Stomach (tissue), 4 donors: ENCODE measurements around the gene CELSR1.

Experiments used
- POLR2AphosphoS5 ChIP-seq, 3 donors: sonication (generic); formaldehyde crosslinking; IDR thresholded peaks; one replicate each; pipeline ENCODE4 v1.6.1; 2016; ENCODE audit warnings: antibody characterized with exemption in 3 of 3
- TF ChIP-seq, protein P1 (sequence below), 7 experiments: fragments of 450-650 bp in 4 of 7; fragments of 200-600 bp in 3 of 7; sonication (generic) in 3 of 7; IDR thresholded peaks; one replicate each; pipeline ENCODE4 v1.5.1; 2016 to 2019; ENCODE audit warnings: antibody characterized with exemption in 7 of 7, control low read depth in 2 of 7, mild to moderate bottlenecking in 1 of 7

DNA sequence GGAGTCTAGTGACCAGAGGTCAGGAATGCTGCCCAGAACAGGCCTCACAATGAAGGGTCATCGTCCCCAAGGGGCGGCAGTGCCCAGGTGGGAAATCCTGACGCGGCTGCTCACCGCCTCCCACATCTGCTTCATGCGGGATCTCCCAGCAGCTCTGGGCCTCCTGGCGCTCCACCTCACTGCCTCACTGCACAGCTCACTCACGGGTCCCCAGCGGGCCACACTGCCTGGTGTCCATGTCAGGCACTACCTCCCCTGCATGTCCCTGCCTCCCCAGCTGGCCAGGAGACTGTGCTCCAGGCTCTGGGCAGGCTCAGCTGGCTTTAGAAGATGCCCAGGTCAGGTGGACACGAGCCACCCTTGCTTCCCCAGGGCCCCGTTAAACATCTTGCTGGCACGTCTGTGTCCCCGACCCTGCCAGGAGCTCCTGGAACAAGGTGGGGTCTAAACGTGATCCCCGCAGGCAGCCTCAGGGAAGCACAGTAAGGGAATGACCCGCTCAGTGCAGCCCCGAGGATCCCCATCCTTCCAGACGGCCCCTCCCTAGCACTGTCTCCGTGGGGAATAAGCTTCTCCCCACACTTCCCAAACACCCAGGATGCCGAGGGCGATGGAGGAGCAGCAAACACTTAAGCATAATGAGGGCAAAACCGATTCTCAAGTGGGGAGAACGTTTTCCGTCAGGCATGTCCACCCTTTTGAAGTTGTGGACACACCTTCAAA lies 108.7 kb downstream of the CELSR1 start:
- TF ChIP-seq, protein P1, sequence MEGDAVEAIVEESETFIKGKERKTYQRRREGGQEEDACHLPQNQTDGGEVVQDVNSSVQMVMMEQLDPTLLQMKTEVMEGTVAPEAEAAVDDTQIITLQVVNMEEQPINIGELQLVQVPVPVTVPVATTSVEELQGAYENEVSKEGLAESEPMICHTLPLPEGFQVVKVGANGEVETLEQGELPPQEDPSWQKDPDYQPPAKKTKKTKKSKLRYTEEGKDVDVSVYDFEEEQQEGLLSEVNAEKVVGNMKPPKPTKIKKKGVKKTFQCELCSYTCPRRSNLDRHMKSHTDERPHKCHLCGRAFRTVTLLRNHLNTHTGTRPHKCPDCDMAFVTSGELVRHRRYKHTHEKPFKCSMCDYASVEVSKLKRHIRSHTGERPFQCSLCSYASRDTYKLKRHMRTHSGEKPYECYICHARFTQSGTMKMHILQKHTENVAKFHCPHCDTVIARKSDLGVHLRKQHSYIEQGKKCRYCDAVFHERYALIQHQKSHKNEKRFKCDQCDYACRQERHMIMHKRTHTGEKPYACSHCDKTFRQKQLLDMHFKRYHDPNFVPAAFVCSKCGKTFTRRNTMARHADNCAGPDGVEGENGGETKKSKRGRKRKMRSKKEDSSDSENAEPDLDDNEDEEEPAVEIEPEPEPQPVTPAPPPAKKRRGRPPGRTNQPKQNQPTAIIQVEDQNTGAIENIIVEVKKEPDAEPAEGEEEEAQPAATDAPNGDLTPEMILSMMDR (IDR thresholded peaks at IDR 0.05), result no peak
- no peak for TF ChIP-seq POLR2AphosphoS5 (IDR thresholded peaks at IDR 0.05)
